H1 (cell line): ENCODE results near the gene TMED9. TPM values are rescaled to one million over a fixed set of nuclear protein-coding genes. Genes with fewer than 3 reads are reported as not detected.

Source experiments
- CTCF ChIA-PET: fragments of 300-600 bp; sonication (Branson Sonifier 250); formaldehyde crosslinking; loops from one replicate; lab custom pipeline; 2021; ENCODE audit not compliant: partially characterized antibody; lab: Charles Lee
- POLR2A ChIA-PET: fragments of 300-600 bp; sonication (Branson Sonifier 250); formaldehyde crosslinking; loops from one replicate; lab custom pipeline; 2021; ENCODE audit warnings: inconsistent platforms; ENCODE audit not compliant: partially characterized antibody; lab: Charles Lee
- DNase-seq, 2 experiments: peaks; one replicate each; pipeline versions ENCODE4 v3.0.0 to v3.0.0-alpha.2; 2010 to 2022; ENCODE audit warnings: low spot score in 2 of 2, low read depth in 1 of 2, mixed read lengths in 1 of 2
- FAIRE-seq: peaks from 2 replicates; lab custom pipeline; 2011; peaks lifted over from hg19 to GRCh38; lab: Jason Lieb, UNC
- H2AFZ ChIP-seq: 2 replicates; pipeline ENCODE4 v1.8.1; 2012; ENCODE audit warnings: low read length, inconsistent platforms
- H2AK5ac ChIP-seq: 2 replicates; pipeline ENCODE4 v1.6.1; 2013; ENCODE audit warnings: low read depth, low read length
- H2BK120ac ChIP-seq: replicated peaks from 2 replicates; pipeline ENCODE3; 2013; ENCODE audit warnings: low read depth, low read length, inconsistent platforms
- H2BK12ac ChIP-seq: 2 replicates; pipeline ENCODE4 v1.6.1; 2013; ENCODE audit warnings: low read depth, low read length
- H2BK15ac ChIP-seq: 2 replicates; pipeline ENCODE4 v1.6.1; 2013; ENCODE audit warnings: low read length
- H2BK20ac ChIP-seq: 2 replicates; pipeline ENCODE4 v1.6.1; 2013; ENCODE audit warnings: low read length
- H2BK5ac ChIP-seq: 2 replicates; pipeline ENCODE4 v1.6.1; 2013; ENCODE audit warnings: low read depth, low read length
- H3K14ac ChIP-seq: 2 replicates; pipeline ENCODE4 v1.6.1; 2013; ENCODE audit warnings: inconsistent platforms; ENCODE audit not compliant: insufficient read length
- H3K18ac ChIP-seq: 2 replicates; pipeline ENCODE4 v1.6.1; 2013; ENCODE audit warnings: low read length; ENCODE audit errors: extremely low read depth
- H3K23ac ChIP-seq: 2 replicates; pipeline ENCODE4 v1.6.1; 2013; ENCODE audit warnings: inconsistent platforms; ENCODE audit not compliant: insufficient read length
- H3K23me2 ChIP-seq: 2 replicates; pipeline ENCODE4 v1.6.1; 2013; ENCODE audit warnings: low read depth, low read length
- H3K27ac ChIP-seq: 2 replicates; pipeline ENCODE4 v1.6.1; 2011; ENCODE audit warnings: low read depth, low read length, inconsistent platforms
- H3K27me3 ChIP-seq, 4 experiments: replicated peaks in 1 of 4; 1 replicate in 1 of 4; 2 replicates in 3 of 4; pipeline versions ENCODE4 v1.6.1 to v1.8.1; 2011 to 2013; ENCODE audit warnings: low read length in 3 of 4, mild to moderate bottlenecking in 3 of 4, inconsistent platforms in 2 of 4, mixed read lengths in 2 of 4, moderate library complexity in 1 of 4; ENCODE audit not compliant: control insufficient read depth in 3 of 4, insufficient read depth in 3 of 4; ENCODE audit errors: extremely low read depth in 1 of 4
- H3K36me3 ChIP-seq, 4 experiments: 2 replicates each; pipeline versions ENCODE4 v1.6.1 to v1.8.1; 2011 to 2013; ENCODE audit warnings: mild to moderate bottlenecking in 4 of 4, low read length in 3 of 4, moderate library complexity in 2 of 4, control low read depth in 1 of 4, inconsistent platforms in 1 of 4; ENCODE audit not compliant: insufficient read depth in 4 of 4, control insufficient read depth in 2 of 4
- H3K4ac ChIP-seq: replicated peaks from 2 replicates; pipeline ENCODE3; 2013; ENCODE audit warnings: low read length, low read depth, mixed read lengths, inconsistent platforms; ENCODE audit not compliant: insufficient read length
- H3K4me1 ChIP-seq, 4 experiments: replicated peaks in 1 of 4; 1 replicate in 1 of 4; 2 replicates in 3 of 4; pipeline versions ENCODE4 v1.6.1 to v1.8.1; 2011 to 2013; ENCODE audit warnings: low read length in 3 of 4, inconsistent platforms in 2 of 4, mixed read lengths in 1 of 4; ENCODE audit not compliant: insufficient read depth in 4 of 4, control insufficient read depth in 3 of 4
- H3K4me2 ChIP-seq, 2 experiments: 2 replicates each; pipeline versions ENCODE4 v1.6.1 to v1.8.1; 2011 to 2013; ENCODE audit warnings: low read depth in 2 of 2, low read length in 2 of 2, control low read depth in 1 of 2, inconsistent platforms in 1 of 2, mild to moderate bottlenecking in 1 of 2; ENCODE audit not compliant: insufficient read depth in 1 of 2
- H3K4me3 ChIP-seq, 4 experiments: fragments of 200-600, 300-600 bp in 1 of 4; sonication (generic), shearing (Covaris generic), sonication (Bioruptor Twin) in 1 of 4; 2 replicates each; pipeline versions ENCODE4 v1.5.1 to v1.8.1; 2011 to 2016; ENCODE audit warnings: low read length in 4 of 4, low read depth in 3 of 4, control low read depth in 2 of 4, inconsistent platforms in 2 of 4, mild to moderate bottlenecking in 2 of 4, mixed read lengths in 1 of 4, moderate library complexity in 1 of 4; ENCODE audit not compliant: insufficient read depth in 2 of 4; ENCODE audit errors: extremely low read depth in 1 of 4
- H3K56ac ChIP-seq: replicated peaks from 2 replicates; pipeline ENCODE3; 2013; ENCODE audit warnings: low read depth, mild to moderate bottlenecking, mixed read lengths, low read length, inconsistent platforms; ENCODE audit not compliant: insufficient read length
- H3K79me1 ChIP-seq: 2 replicates; pipeline ENCODE4 v1.6.1; 2013; ENCODE audit warnings: low read depth, low read length, control low read depth
- H3K79me2 ChIP-seq, 2 experiments: 2 replicates each; pipeline versions ENCODE4 v1.6.1 to v1.8.1; 2012 to 2013; ENCODE audit warnings: low read length in 2 of 2, mild to moderate bottlenecking in 2 of 2, inconsistent platforms in 1 of 2; ENCODE audit not compliant: insufficient read depth in 2 of 2, control insufficient read depth in 1 of 2
- H3K9ac ChIP-seq, 4 experiments: replicated peaks in 1 of 4; 1 replicate in 1 of 4; 2 replicates in 3 of 4; pipeline versions ENCODE4 v1.6.1 to v1.8.1; 2011 to 2013; ENCODE audit warnings: low read depth in 3 of 4, low read length in 3 of 4, control low read depth in 2 of 4, mild to moderate bottlenecking in 2 of 4, moderate library complexity in 2 of 4, inconsistent platforms in 1 of 4; ENCODE audit errors: extremely low read depth in 1 of 4
- H3K9me3 ChIP-seq, 2 experiments: 2 replicates each; pipeline versions ENCODE4 v1.6.1 to v1.8.1; 2012 to 2013; ENCODE audit warnings: mild to moderate bottlenecking in 2 of 2, moderate library complexity in 2 of 2, control low read depth in 1 of 2, inconsistent platforms in 1 of 2, low read depth in 1 of 2, low read length in 1 of 2, mixed read lengths in 1 of 2; ENCODE audit not compliant: insufficient read depth in 2 of 2
- H4K20me1 ChIP-seq, 2 experiments: replicated peaks in 1 of 2; 2 replicates each; pipeline versions ENCODE3 to v1.8.1; 2011 to 2013; ENCODE audit warnings: inconsistent platforms in 2 of 2, low read length in 2 of 2, mild to moderate bottlenecking in 1 of 2; ENCODE audit not compliant: insufficient read depth in 2 of 2, control insufficient read depth in 1 of 2
- H4K5ac ChIP-seq: 2 replicates; pipeline ENCODE4 v1.6.1; 2013; ENCODE audit warnings: low read length, low read depth, mixed read lengths, inconsistent platforms; ENCODE audit not compliant: insufficient read length
- H4K8ac ChIP-seq: 2 replicates; pipeline ENCODE4 v1.8.0; 2013; ENCODE audit warnings: mild to moderate bottlenecking, moderate library complexity, low read length, inconsistent platforms; ENCODE audit not compliant: insufficient read depth; ENCODE audit errors: extremely low read depth
- H4K91ac ChIP-seq: replicated peaks from 2 replicates; pipeline ENCODE3; 2013; ENCODE audit warnings: low read length, mixed read lengths, inconsistent platforms; ENCODE audit not compliant: insufficient read length
- CREB1 ChIP-seq: IDR thresholded peaks from 2 replicates; pipeline ENCODE4 v1.6.1; 2012; ENCODE audit warnings: inconsistent platforms
- JUN ChIP-seq: IDR thresholded peaks from 2 replicates; pipeline ENCODE4 v1.6.1; 2011; ENCODE audit warnings: low read depth, mild to moderate bottlenecking, improper control_type of control experiment, low read length
- MAX ChIP-seq: IDR thresholded peaks from 2 replicates; pipeline ENCODE4 v1.6.1; 2012; ENCODE audit warnings: inconsistent platforms
- NRF1 ChIP-seq: IDR thresholded peaks from 2 replicates; pipeline ENCODE4 v1.6.1; 2011; ENCODE audit warnings: mild to moderate bottlenecking, low read depth, low read length, improper control_type of control experiment
- RFX5 ChIP-seq: IDR thresholded peaks from 2 replicates; pipeline ENCODE4 v1.6.1; 2011; ENCODE audit warnings: low read depth, low read length, improper control_type of control experiment, borderline replicate concordance
- SIN3A ChIP-seq, 2 experiments: IDR thresholded peaks in 1 of 2; conservative IDR thresholded peaks in 1 of 2; 2 replicates each; pipeline ENCODE4 v1.6.1; 2011 to 2012; ENCODE audit warnings: low read length in 2 of 2, improper control_type of control experiment in 1 of 2, low read depth in 1 of 2, mild to moderate bottlenecking in 1 of 2
- SIRT6 ChIP-seq: IDR thresholded peaks from one replicate; pipeline ENCODE4 v1.7.1; 2012; ENCODE audit warnings: low read length, inconsistent platforms
- SP2 ChIP-seq: IDR thresholded peaks from 2 replicates; pipeline ENCODE4 v1.6.1; 2012; ENCODE audit warnings: mild to moderate bottlenecking, low read length, inconsistent platforms
- WGBS, 2 experiments: shearing (Covaris generic) in 1 of 2; methylation state at CpG; one replicate each; pipeline versions ENCODE4 v1.1.6 to v1.1.7; 2013 to 2015; ENCODE audit warnings: low lambda C conversion rate in 2 of 2, mixed read lengths in 2 of 2, inconsistent platforms in 1 of 2, low coverage in 1 of 2, missing lambda C conversion rate in 1 of 2; ENCODE audit not compliant: insufficient replicate concordance in 2 of 2, insufficient coverage in 1 of 2, insufficient read length in 1 of 2; ENCODE audit errors: extremely low coverage in 1 of 2, missing lambda C conversion rate in 1 of 2; 5-methylcytosine and 5-hydroxymethylcytosine counted together
- polyA plus RNA-seq, 7 experiments: library from polyadenylated mRNA; depleted of rRNA in 3 of 7; stranded (reverse) in 5 of 7; unstranded in 2 of 7; fragments of >200 nt in 5 of 7; fragments of 200-250 nt in 2 of 7; gene quantifications; 1 replicate in 5 of 7; 2 replicates in 1 of 7; 4 replicates in 1 of 7; pipeline versions ENCODE4 v1.2.1 to v1.2.3, GENCODE V29; 2011 to 2013; ENCODE audit warnings: missing spikeins in 2 of 7, mixed read lengths in 2 of 7
- total RNA-seq: library from RNA; stranded (reverse); fragmentation: NEBNext Ultra II Directional; extraction: Animal tissue kit (Norgen Biotek cat#: 25700); gene quantifications from 2 replicates; pipeline ENCODE4 v1.2.1, GENCODE V29; 2021

The TMED9 gene
- total and polyA plus RNA-seq, 2 of the 8 experiments (the other 6 are each of a cell fraction or from before 2014, with no cell fraction given) = 130 to 160 TPM

- Histone ChIP-seq H3K27ac (no peak overlapping the region), H3K4me3 (no peak overlapping the region), H3K36me3 (no peaks in the 10 kb centered on the region), H3K4ac (no peak overlapping the region), H2BK5ac (no peak overlapping the region), H3K27me3 (peaks cover 0 to 2% (median 0%) of the 10 kb centered on the region in 4 experiments; a peak in 2 of 7 replicates), H3K9ac (no peak overlapping the region), H3K23me2 (peaks cover 9% of the 10 kb centered on the region), H3K23ac (no peak overlapping the region), H2AK5ac (no peak overlapping the region), H3K4me1 (peaks cover 0 to 20% (median 12%) of the 10 kb centered on the region in 4 experiments; a peak in 5 of 7 replicates), H4K20me1 (peaks cover 0 to 2% of the 10 kb centered on the region in 2 experiments), H3K9me3 (no peaks in the 10 kb centered on the region), H2BK20ac (no peak overlapping the region), H2AFZ (no peak overlapping the region), H3K4me2 (no peak overlapping the region), H3K14ac (no peak overlapping the region), H2BK12ac (no peak overlapping the region), H3K79me2 (peaks cover 0 to 4% of the 10 kb centered on the region in 2 experiments; a peak in 1 of 4 replicates), H4K5ac (no peak overlapping the region), H2BK120ac (no peak overlapping the region), H3K56ac (no peak overlapping the region), H4K8ac (no peak overlapping the region), H2BK15ac (no peak overlapping the region), H3K18ac (no peak overlapping the region), H3K79me1 (no peaks in the 10 kb centered on the region; the same call in none of the 2 replicates), H4K91ac (no peak overlapping the region)
- ChIA-PET CTCF (interaction anchor here (0.9 to 1.4 kb wide), 4 partner anchors 25 to 103 kb away, joined by 3 to 4 read pairs (median 4); no protein-coding TSS in a partner anchor), POLR2A (interaction anchor here (1.1 to 8.8 kb wide), 3 partner anchors 7 to 101 kb away, joined by 3 to 72 read pairs (median 19); partner anchors contain the start of gene TMED9)
- no peak for DNase-seq
- FAIRE-seq = no peak
- 88% methylated on average over 8 of the region's 8 CpGs; no CpG with 5 or more reads in 1 of the 2 experiments for WGBS, 2 experiments
- TF ChIP-seq RFX5 (no peak), NRF1 (no peak), MAX (no peak), CREB1 (no peak), SIN3A (conservative IDR thresholded peaks at IDR 0.05 in 1 of 2, IDR thresholded peaks at IDR 0.05 in 1 of 2; ENCODE audit: low read depth in 1 of 2, low read length in 2 of 2) (no peak), JUN (no peak), SP2 (no peak), SIRT6 (no peak)
Observed at GRCh38 chr5:177603631-177604030, 11.6 kb downstream of the TMED9 start.
